ENCODE results near the gene FOXJ2.
"Not testable (repeated sequence)": the region's sequence is repeated elsewhere in the genome, so short reads cannot be mapped to it uniquely, and the experiment has no call there.

The FOXJ2 gene

GRCh38 chr12:8078916-8079315 is 46.4 kb downstream of the FOXJ2 start:
- Mint-ChIP-seq H3K9me3 (no peaks in the 10 kb centered on the region), H3K27me3 (ENCODE audit: low read depth) (no peaks in the 10 kb centered on the region), H3K27ac (no peak overlapping the region), H3K36me3 (ENCODE audit: low read depth) (no peaks in the 10 kb centered on the region), H3K4me3 (peak overlapping the region; percentile 64 to 73 (median 72)), H3K4me1 (peaks cover 13% of the 10 kb centered on the region)
- no peak for TF ChIP-seq CTCF (IDR thresholded peaks at IDR 0.05; ENCODE audit: unreplicated experiment in 3 of 3)

GRCh38 chr12:8080120-8080519 is 47.6 kb downstream of the FOXJ2 start:
- Mint-ChIP-seq H3K4me3 (peak overlapping the region; percentile 64 to 73 (median 72)), H3K9me3 (no peaks in the 10 kb centered on the region), H3K36me3 (ENCODE audit: low read depth) (peaks cover under 1% of the 10 kb centered on the region), H3K27ac (peak overlapping the region; percentile 3 to 67 (median 66)), H3K4me1 (peaks cover 22% of the 10 kb centered on the region), H3K27me3 (ENCODE audit: low read depth) (no peaks in the 10 kb centered on the region)
- no peak for TF ChIP-seq CTCF (IDR thresholded peaks at IDR 0.05; ENCODE audit: unreplicated experiment in 3 of 3)

- H3K4me3 Mint-ChIP-seq: peak overlapping the region; percentile 99 to 100 (median 99)
Observed at GRCh38 chr12:8081251-8081920, 48.9 kb downstream of the FOXJ2 start.

GRCh38 chr12:8082808-8083100 is 50.2 kb downstream of the FOXJ2 start:
- Mint-ChIP-seq H3K9me3 (no peaks in the 10 kb centered on the region), H3K27ac (peak overlapping the region; percentile 84 to 98 (median 95)), H3K4me3 (peak overlapping the region; percentile 99 to 100 (median 99)), H3K4me1 (peaks cover 30% of the 10 kb centered on the region), H3K27me3 (ENCODE audit: low read depth) (no peaks in the 10 kb centered on the region), H3K36me3 (ENCODE audit: low read depth) (peaks cover 4% of the 10 kb centered on the region)
- TF ChIP-seq CTCF (IDR thresholded peaks at IDR 0.05; ENCODE audit: unreplicated experiment in 3 of 3): no peak

More at GRCh38 chr12:8081251-8081920, 48.9 kb downstream of the FOXJ2 start:
- Mint-ChIP-seq H3K9me3 (no peaks in the 10 kb centered on the region), H3K27me3 (ENCODE audit: low read depth) (no peaks in the 10 kb centered on the region), H3K36me3 (ENCODE audit: low read depth) (peaks cover 4% of the 10 kb centered on the region), H3K4me1 (peaks cover 26% of the 10 kb centered on the region), H3K27ac (peak overlapping the region; percentile 84 to 98 (median 95))
- no peak for TF ChIP-seq CTCF (IDR thresholded peaks at IDR 0.05; ENCODE audit: unreplicated experiment in 3 of 3)

GRCh38 chr12:8084351-8084750 is 51.8 kb downstream of the FOXJ2 start:
- not testable (repeated sequence) for H3K27me3 Mint-ChIP-seq (ENCODE audit: low read depth); H3K36me3 Mint-ChIP-seq (ENCODE audit: low read depth); H3K9me3 Mint-ChIP-seq
- Mint-ChIP-seq H3K4me1 (peaks cover 38% of the 10 kb centered on the region), H3K27ac (peak overlapping the region in 2 of 3 experiments; percentile 52 to 77), H3K4me3 (peak overlapping the region; percentile 75 to 99 (median 79))

- no peaks in the 10 kb centered on the region for H3K9me3 Mint-ChIP-seq
- H3K27me3 Mint-ChIP-seq (ENCODE audit: low read depth): no peaks in the 10 kb centered on the region
- H3K4me1 Mint-ChIP-seq: peaks cover 32% of the 10 kb centered on the region
- H3K4me3 Mint-ChIP-seq: no peak overlapping the region
- peaks cover 33% of the 10 kb centered on the region for H3K36me3 Mint-ChIP-seq (ENCODE audit: low read depth)
- no peak for TF ChIP-seq CTCF (IDR thresholded peaks at IDR 0.05; ENCODE audit: unreplicated experiment in 3 of 3)
- no peak overlapping the region for H3K27ac Mint-ChIP-seq
Observed at GRCh38 chr12:8087666-8088065, 55.1 kb downstream of the FOXJ2 start.

All from nephron (organoid).